K562 (cell line): ENCODE results near the gene BID. TPM values are rescaled to one million over a fixed set of nuclear protein-coding genes. Genes with fewer than 3 reads are reported as not detected.
A peak's percentile ranks its signal among the peaks of the same experiment; 100 is the strongest.

Source experiments
- ATAC-seq: fragments of 200-7000 bp; cut with Tn5 transposase; 3 replicates; pipeline ENCODE4 v1.9.1; 2020; ENCODE audit warnings: moderate library complexity
- BruUV-seq: library from RNA; stranded (reverse); fragments of 400-500 nt; replicated peaks from 2 replicates; lab custom pipeline; 2021; lab: Mats Ljungman, UMichigan
- CTCF ChIA-PET: fragments of 300-600 bp; formaldehyde crosslinking; extraction: SDS; loops from one replicate; lab custom pipeline; 2021; ENCODE audit warnings: low intra/inter-chr PET ratio; lab: Yijun Ruan, JAX
- POLR2A ChIA-PET: fragments of 300-600, 350-650 bp; sonication (Branson Sonifier 250); formaldehyde crosslinking; extraction: SDS; loops from one replicate; lab custom pipeline; 2021; ENCODE audit warnings: antibody characterized with exemption, inconsistent platforms; lab: Yijun Ruan, JAX
- DNase-seq, 4 experiments: peaks; one replicate each; pipeline versions ENCODE4 v3.0.0 to v3.0.0-alpha.2; 2011 to 2018; ENCODE audit warnings: low spot score in 3 of 4, mixed read lengths in 3 of 4; ENCODE audit errors: extremely low read depth in 1 of 4
- FAIRE-seq: peaks from 2 replicates; lab custom pipeline; 2011; peaks lifted over from hg19 to GRCh38; lab: Jason Lieb, UNC
- H2AFZ ChIP-seq: 2 replicates; pipeline ENCODE4 v1.6.0; 2011; ENCODE audit warnings: low read depth, low read length, control low read depth, inconsistent platforms
- H3K27ac ChIP-seq: fragments of 200-600 bp; 3 replicates; pipeline ENCODE4 v1.8.0; 2011; ENCODE audit warnings: low read depth, mild to moderate bottlenecking, control low read depth, inconsistent platforms, low read length, moderate library complexity, mixed read lengths; ENCODE audit errors: extremely low read depth
- H3K27me3 ChIP-seq, 2 experiments: fragments of 300-600 bp in 1 of 2; 2 replicates in 1 of 2; 3 replicates in 1 of 2; pipeline versions ENCODE4 v1.6.0 to v1.8.0; 2011; ENCODE audit warnings: inconsistent platforms in 2 of 2, low read length in 2 of 2, mild to moderate bottlenecking in 1 of 2, mixed read lengths in 1 of 2, moderate library complexity in 1 of 2; ENCODE audit not compliant: control insufficient read depth in 2 of 2, insufficient read depth in 2 of 2
- H3K36me3 ChIP-seq: fragments of 300-600 bp; 3 replicates; pipeline ENCODE4 v1.8.0; 2011; ENCODE audit warnings: mild to moderate bottlenecking, low read length, inconsistent platforms; ENCODE audit not compliant: control insufficient read depth, insufficient read depth
- H3K4me1 ChIP-seq, 2 experiments: fragments of 200-600 bp in 1 of 2; replicated peaks in 1 of 2; 2 replicates in 1 of 2; 3 replicates in 1 of 2; pipeline versions ENCODE4 v1.5.1 to v1.8.0; 2011; ENCODE audit warnings: inconsistent platforms in 2 of 2, low read length in 2 of 2, mild to moderate bottlenecking in 1 of 2, mixed read lengths in 1 of 2, moderate library complexity in 1 of 2; ENCODE audit not compliant: control insufficient read depth in 2 of 2, insufficient read depth in 2 of 2
- H3K4me2 ChIP-seq: 2 replicates; pipeline ENCODE4 v1.6.1; 2011; ENCODE audit warnings: low read length, control low read depth, inconsistent platforms, mixed read lengths; ENCODE audit not compliant: insufficient read depth
- H3K4me3 ChIP-seq: fragments of 200-600 bp; sonication (generic), shearing (Covaris generic); 2 replicates; pipeline ENCODE4 v1.5.1; 2016; ENCODE audit warnings: control low read depth, inconsistent platforms
- H3K79me2 ChIP-seq: fragments of 200-600 bp; 3 replicates; pipeline ENCODE4 v1.8.0; 2011; ENCODE audit warnings: low read length, inconsistent platforms; ENCODE audit not compliant: control insufficient read depth, insufficient read depth
- H3K9ac ChIP-seq, 2 experiments: 2 replicates each; pipeline versions ENCODE4 v1.6.0 to v1.6.1; 2011; ENCODE audit warnings: low read depth in 2 of 2, low read length in 2 of 2, control low read depth in 1 of 2, inconsistent platforms in 1 of 2, mild to moderate bottlenecking in 1 of 2, mixed read lengths in 1 of 2; ENCODE audit not compliant: insufficient read depth in 1 of 2
- H3K9me1 ChIP-seq: one replicate; pipeline ENCODE4 v1.6.0; 2011; ENCODE audit warnings: inconsistent platforms, mild to moderate bottlenecking, low read length, moderate library complexity; ENCODE audit not compliant: control insufficient read depth, insufficient read depth
- H3K9me3 ChIP-seq: replicated peaks from 2 replicates; pipeline ENCODE4 v1.5.1; 2011; ENCODE audit warnings: low read depth, low read length, inconsistent platforms; ENCODE audit not compliant: control insufficient read depth, insufficient read depth
- H4K20me1 ChIP-seq: replicated peaks from 2 replicates; pipeline ENCODE4 v1.6.1; 2011; ENCODE audit warnings: low read length, inconsistent platforms, mixed read lengths; ENCODE audit not compliant: control insufficient read depth, insufficient read depth
- KDM5B ChIP-seq: fragments of 200-600 bp; sonication (generic); IDR thresholded peaks from 2 replicates; pipeline ENCODE4 v1.6.1; 2012; ENCODE audit warnings: low read depth, mild to moderate bottlenecking, moderate library complexity, low read length, control low read depth, inconsistent platforms; ENCODE audit not compliant: insufficient replicate concordance
- NFE2L1 ChIP-seq: fragments of 450-650 bp; IDR thresholded peaks from 2 replicates; pipeline ENCODE4 v1.6.1; 2016; ENCODE audit warnings: missing genetic modification characterization, low read depth, mild to moderate bottlenecking, missing compliant biosample characterization, moderate library complexity, borderline replicate concordance
- SMARCA5 ChIP-seq: fragments of 450-650 bp; IDR thresholded peaks from 2 replicates; pipeline ENCODE4 v1.6.1; 2016
- TRIM28 ChIP-seq: fragments of 450-650 bp; IDR thresholded peaks from 2 replicates; pipeline ENCODE4 v1.6.1; 2017
- ZFX ChIP-seq: sonication (generic); formaldehyde crosslinking; IDR thresholded peaks from 2 replicates; pipeline ENCODE4 v1.8.0; 2022; ENCODE audit warnings: mild to moderate bottlenecking, missing genetic modification reagents, moderate library complexity
- ZNF668 ChIP-seq: fragments of 250-450 bp; sonication (Bioruptor Pico); IDR thresholded peaks from 2 replicates; pipeline ENCODE4 v1.8.0; 2022; ENCODE audit warnings: mild to moderate bottlenecking, inconsistent platforms
- WGBS: fragments of 100-300 bp; shearing (Covaris generic); methylation state at CpG from one replicate; pipeline ENCODE4 v1.1.6; 2016; ENCODE audit warnings: low coverage, mixed read lengths; ENCODE audit not compliant: insufficient coverage; ENCODE audit errors: missing lambda C conversion rate; 5-methylcytosine and 5-hydroxymethylcytosine counted together
- in situ Hi-C: fragments of 300-500 bp; cut with MboI; formaldehyde crosslinking; loops from 4 replicates; pipeline ENCODE4 v1.15.0; 2018; ENCODE audit warnings: inconsistent platforms, mixed read lengths
- intact Hi-C: fragments of 100-400 bp; cut with micrococcal nuclease; formaldehyde crosslinking; loops from 2 replicates; pipeline ENCODE4 v1.14.2; 2022
- polyA plus RNA-seq, 8 experiments: library from polyadenylated mRNA; depleted of rRNA in 4 of 8; stranded (reverse) in 5 of 8; unstranded in 3 of 8; fragments of >200 nt; fragmentation: Nextera tagmentation in 2 of 8; fragmentation: Illumina TruSeq in 1 of 8; extraction: Ambion mirVana in 2 of 8; extraction: Trizol in 1 of 8; gene quantifications; 2 replicates each; pipeline versions ENCODE4 v1.2.1 to v1.2.3, GENCODE V29; 2011 to 2014; ENCODE audit warnings: inconsistent platforms in 1 of 8, missing spikeins in 1 of 8
- total RNA-seq, 7 experiments: library from RNA; depleted of rRNA in 6 of 7; stranded (reverse); fragments of >200 nt in 6 of 7; fragmentation: Illumina TruSeq in 2 of 7; extraction: Trizol in 2 of 7; gene quantifications; 2 replicates each; pipeline versions ENCODE4 v1.2.1 to v1.2.3, GENCODE V29; 2011 to 2021; ENCODE audit warnings: low replicate concordance in 1 of 7
- TF ChIP-seq, protein P1 (sequence below): fragments of 250-450 bp; sonication (Bioruptor Pico); IDR thresholded peaks from 2 replicates; pipeline ENCODE4 v1.8.0; 2022; ENCODE audit warnings: moderate library complexity, mild to moderate bottlenecking, inconsistent platforms
- TF ChIP-seq, protein P2 (sequence below), 2 experiments: fragments of 200-800 bp in 1 of 2; sonication (Bioruptor generic) in 1 of 2; sonication (generic) in 1 of 2; formaldehyde crosslinking in 1 of 2; IDR thresholded peaks in 1 of 2; conservative IDR thresholded peaks in 1 of 2; 2 replicates each; pipeline versions ENCODE4 v1.5.0 to v1.6.1; 2016 to 2020; ENCODE audit warnings: missing compliant biosample characterization in 1 of 2, missing genetic modification characterization in 1 of 2, missing genetic modification reagents in 1 of 2

BID gene
- total and polyA plus RNA-seq, 9 of the 15 experiments (the other 6 are each of a cell fraction or from before 2014, with no cell fraction given): 5.2 to 209 (median 63.7) TPM

DNA sequence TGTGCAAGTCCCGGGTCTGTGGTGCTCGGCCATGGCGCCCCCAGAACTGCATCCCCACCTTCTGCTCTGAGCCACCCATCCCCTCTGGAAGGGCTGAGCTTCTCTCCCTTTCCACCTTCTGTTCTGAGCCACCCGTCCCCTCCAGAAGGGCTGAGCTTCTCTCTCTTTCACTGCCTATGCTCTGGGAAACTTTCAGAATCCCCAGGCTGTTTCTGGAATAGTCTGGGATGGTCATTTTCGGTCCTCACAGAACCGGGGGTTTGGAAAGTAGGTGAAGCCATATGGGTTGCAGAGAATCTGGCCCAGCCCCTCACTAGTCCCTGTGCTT is 3.4 kb upstream of the BID start:
- peak overlapping the region; percentile 35 to 76 for H3K9ac ChIP-seq
- H3K27me3 ChIP-seq: no peaks in the 10 kb centered on the region; a peak in 1 of 5 replicates
- no TSS peak for BruUV-seq
- peak overlapping the region; percentile 67 for H3K4me2 ChIP-seq
- peak overlapping the region; percentile 76 for H2AFZ ChIP-seq
- in situ Hi-C loops (no loop called here), intact Hi-C loops (loop anchor here (10.0 kb wide), 1 partner anchor 287 kb away; no protein-coding TSS in a partner anchor)
- TF ChIP-seq ZFX (CRISPR knock-in tag): 0 out of 2 replicates have a peak, but pooled peaks have one; percentile 4
- TF ChIP-seq NFE2L1 (tag): no peak
- H3K36me3 ChIP-seq: peaks cover 1% of the 10 kb centered on the region; the same call in 1 of the 3 replicates
- H3K4me1 ChIP-seq: peaks cover 24 to 76% of the 10 kb centered on the region in 2 experiments
- H4K20me1 ChIP-seq: peaks cover 9% of the 10 kb centered on the region
- peak overlapping the region; percentile 38 for H3K27ac ChIP-seq
- ChIA-PET POLR2A (interaction anchor here (0.7 to 0.9 kb wide), 2 partner anchors 77 to 80 kb away, joined by 3 read pairs; no protein-coding TSS in a partner anchor), CTCF (no interaction called here)
- no peak for DNase-seq
- H3K9me1 ChIP-seq: peaks cover 3% of the 10 kb centered on the region
- peaks cover 13% of the 10 kb centered on the region for H3K79me2 ChIP-seq
- no peaks in the 10 kb centered on the region for H3K9me3 ChIP-seq
- no peak for FAIRE-seq
- ATAC-seq: no peak
- 46% methylated on average over 5 of the region's 6 CpGs for WGBS
- peak overlapping the region; percentile 8 for H3K4me3 ChIP-seq

DNA sequence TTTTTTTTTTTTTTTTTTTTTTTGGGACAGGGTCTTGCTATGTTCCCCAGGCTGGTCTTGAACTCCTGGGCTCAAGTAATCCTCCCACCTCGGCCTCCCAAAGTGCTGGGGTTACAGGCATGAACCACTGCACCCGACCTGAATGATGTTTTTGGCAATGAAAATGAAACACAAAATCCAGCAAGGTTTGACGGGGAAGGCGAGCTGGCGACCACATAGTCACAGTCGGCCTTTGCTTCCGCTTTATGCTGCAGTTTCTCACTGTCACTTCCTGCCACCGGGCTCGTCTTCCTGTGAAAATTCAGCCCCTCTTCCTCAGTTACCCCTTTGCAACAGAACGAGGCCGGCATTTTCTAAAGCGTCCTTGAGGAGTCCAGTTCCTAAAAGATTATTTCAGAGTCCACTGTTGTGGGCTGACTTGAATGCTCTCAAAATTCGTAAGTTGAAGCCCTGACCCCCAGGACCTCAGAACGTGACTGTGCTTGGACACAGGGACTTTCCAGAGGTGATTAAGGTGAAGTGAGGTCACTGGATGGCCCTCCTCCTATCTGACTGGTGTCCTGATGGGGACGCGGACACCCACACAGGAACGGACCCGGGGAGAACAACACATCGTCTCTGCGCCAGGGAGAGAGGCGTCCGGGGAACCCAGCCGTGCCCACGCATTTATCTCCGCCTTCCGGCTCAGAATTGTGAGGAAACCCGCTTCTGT is 2.9 kb upstream of the BID start:
- Histone ChIP-seq H3K9ac (peak overlapping the region; percentile 35 to 76), H3K9me1 (peaks cover under 1% of the 10 kb centered on the region), H2AFZ (peak overlapping the region; percentile 76), H3K4me1 (peaks cover 25 to 76% of the 10 kb centered on the region in 2 experiments), H3K79me2 (peaks cover 18% of the 10 kb centered on the region), H3K4me3 (peak overlapping the region; percentile 8), H4K20me1 (peaks cover 15% of the 10 kb centered on the region), H3K9me3 (no peaks in the 10 kb centered on the region), H3K4me2 (peak overlapping the region; percentile 67), H3K27ac (peak overlapping the region; percentile 38), H3K27me3 (no peaks in the 10 kb centered on the region), H3K36me3 (peaks cover 6% of the 10 kb centered on the region; the same call in 1 of the 3 replicates)
- peak; percentile 2; the same call in 1 of the 3 replicates for ATAC-seq
- intact Hi-C loops: loop anchor here (10.0 kb wide), 1 partner anchor 288 kb away; no protein-coding TSS in a partner anchor
- WGBS: 42% methylated on average over 27 of the region's 27 CpGs
- TSS peak; percentile 76 for BruUV-seq
- FAIRE-seq: peak; percentile 84
- ChIA-PET CTCF (no interaction called here), POLR2A (interaction anchor here (0.6 to 0.7 kb wide), 2 partner anchors 17 to 80 kb away, joined by 3 read pairs; no protein-coding TSS in a partner anchor)
- DNase-seq: peak; percentile 46 to 63 (median 56)
- in situ Hi-C loops: no loop called here
- TF ChIP-seq ZNF668 (CRISPR knock-in tag) (no peak), SMARCA5 (no peak), KDM5B (peak; percentile 56), TRIM28 (no peak)
- TF ChIP-seq, protein P1, sequence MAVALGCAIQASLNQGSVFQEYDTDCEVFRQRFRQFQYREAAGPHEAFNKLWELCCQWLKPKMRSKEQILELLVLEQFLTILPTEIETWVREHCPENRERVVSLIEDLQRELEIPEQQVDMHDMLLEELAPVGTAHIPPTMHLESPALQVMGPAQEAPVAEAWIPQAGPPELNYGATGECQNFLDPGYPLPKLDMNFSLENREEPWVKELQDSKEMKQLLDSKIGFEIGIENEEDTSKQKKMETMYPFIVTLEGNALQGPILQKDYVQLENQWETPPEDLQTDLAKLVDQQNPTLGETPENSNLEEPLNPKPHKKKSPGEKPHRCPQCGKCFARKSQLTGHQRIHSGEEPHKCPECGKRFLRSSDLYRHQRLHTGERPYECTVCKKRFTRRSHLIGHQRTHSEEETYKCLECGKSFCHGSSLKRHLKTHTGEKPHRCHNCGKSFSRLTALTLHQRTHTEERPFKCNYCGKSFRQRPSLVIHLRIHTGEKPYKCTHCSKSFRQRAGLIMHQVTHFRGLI (CRISPR knock-in tag): no peak
- TF ChIP-seq, protein P2, sequence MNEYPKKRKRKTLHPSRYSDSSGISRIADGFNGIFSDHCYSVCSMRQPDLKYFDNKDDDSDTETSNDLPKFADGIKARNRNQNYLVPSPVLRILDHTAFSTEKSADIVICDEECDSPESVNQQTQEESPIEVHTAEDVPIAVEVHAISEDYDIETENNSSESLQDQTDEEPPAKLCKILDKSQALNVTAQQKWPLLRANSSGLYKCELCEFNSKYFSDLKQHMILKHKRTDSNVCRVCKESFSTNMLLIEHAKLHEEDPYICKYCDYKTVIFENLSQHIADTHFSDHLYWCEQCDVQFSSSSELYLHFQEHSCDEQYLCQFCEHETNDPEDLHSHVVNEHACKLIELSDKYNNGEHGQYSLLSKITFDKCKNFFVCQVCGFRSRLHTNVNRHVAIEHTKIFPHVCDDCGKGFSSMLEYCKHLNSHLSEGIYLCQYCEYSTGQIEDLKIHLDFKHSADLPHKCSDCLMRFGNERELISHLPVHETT (CRISPR knock-in tag; conservative IDR thresholded peaks at IDR 0.05 in 1 of 2, IDR thresholded peaks at IDR 0.05 in 1 of 2): 0 out of 4 replicates have a peak, but pooled peaks of 1 of the 2 experiments have one; percentile 13
